Stimulated activated CD8-positive, alpha-beta memory T cell treated with anti-CD3 and anti-CD28 coated beads, Interleukin-12 subunit alpha, Interleukin-12 subunit beta, amount 100 ng/mL, for 1 hour (primary cell): ENCODE measurements around the gene APMAP.
"Not testable (repeated sequence)": the region's sequence is repeated elsewhere in the genome, so short reads cannot be mapped to it uniquely, and the experiment has no call there.

Experiments used
- DNase-seq: peaks from one replicate; pipeline ENCODE4 v3.0.0-alpha.2; 2020; ENCODE audit warnings: low read depth

The APMAP gene

GRCh38 chr20:25006431-25007167, 14.0 kb upstream of the APMAP start:
- DNase-seq, result no peak

GRCh38 chr20:25005661-25006060, 13.1 kb upstream of the APMAP start:
- DNase-seq, result no peak

GRCh38 chr20:25005220-25005619, 12.7 kb upstream of the APMAP start:
- no peak for DNase-seq

- DNase-seq, result no peak
These were observed 10.5 kb upstream of the APMAP start for GRCh38 chr20:25003002-25003401.

- not testable (repeated sequence) for DNase-seq
These were observed 8.8 kb upstream of the APMAP start for GRCh38 chr20:25001323-25001722.

GRCh38 chr20:25000268-25000801, 7.8 kb upstream of the APMAP start:
- DNase-seq, result no peak

- no peak for DNase-seq
These were observed 7.0 kb upstream of the APMAP start for GRCh38 chr20:24999568-24999967.

GRCh38 chr20:24998631-24999445, 6.3 kb upstream of the APMAP start:
- DNase-seq, result no peak

GRCh38 chr20:24998121-24998520, 5.6 kb upstream of the APMAP start:
- DNase-seq, result no peak

GRCh38 chr20:24996449-24997377, 4.2 kb upstream of the APMAP start:
- no peak for DNase-seq

GRCh38 chr20:24995741-24996448, 3.3 kb upstream of the APMAP start:
- no peak for DNase-seq

GRCh38 chr20:24994470-24995368, 2.2 kb upstream of the APMAP start:
- DNase-seq, result peak; percentile 75

GRCh38 chr20:24994186-24994465, 1.6 kb upstream of the APMAP start:
- DNase-seq, result no peak

GRCh38 chr20:24993337-24994185, 1.0 kb upstream of the APMAP start:
- DNase-seq, result no peak

- DNase-seq, result no peak
These were observed 559 bp downstream of the APMAP start for GRCh38 chr20:24991897-24992486.

- no peak for DNase-seq
These were observed 1.7 kb downstream of the APMAP start for GRCh38 chr20:24990810-24991252.

GRCh38 chr20:24989162-24989561, 3.4 kb downstream of the APMAP start:
- no peak for DNase-seq

GRCh38 chr20:24987873-24988835, 4.4 kb downstream of the APMAP start:
- DNase-seq, result no peak
